H1 (cell line): ENCODE results near the gene CYB5B. TPM values are rescaled to one million over a fixed set of nuclear protein-coding genes. Genes with fewer than 3 reads are reported as not detected.

Source experiments
- ATF2 ChIP-seq: IDR thresholded peaks from 2 replicates; pipeline ENCODE4 v1.6.1; 2012; ENCODE audit warnings: low read length, inconsistent platforms
- CHD7 ChIP-seq: fragments of 300-600 bp; sonication (generic); IDR thresholded peaks from 2 replicates; pipeline ENCODE4 v1.7.1; 2012; ENCODE audit warnings: low read length, moderate library complexity, mild to moderate bottlenecking, inconsistent platforms; ENCODE audit not compliant: insufficient replicate concordance
- CTBP2 ChIP-seq: IDR thresholded peaks from 2 replicates; pipeline ENCODE4 v1.7.0; 2011; ENCODE audit warnings: borderline replicate concordance, mild to moderate bottlenecking, moderate library complexity, mixed read lengths, low read length; ENCODE audit not compliant: insufficient read depth, insufficient read length
- HDAC2 ChIP-seq, 2 experiments: fragments of 300-600 bp in 1 of 2; sonication (generic) in 1 of 2; IDR thresholded peaks; 2 replicates each; pipeline ENCODE4 v1.6.1; 2011 to 2012; ENCODE audit warnings: low read depth in 2 of 2, low read length in 2 of 2, mild to moderate bottlenecking in 2 of 2, moderate library complexity in 2 of 2, borderline replicate concordance in 1 of 2, inconsistent platforms in 1 of 2
- JUND ChIP-seq: IDR thresholded peaks from 2 replicates; pipeline ENCODE4 v1.6.1; 2011; ENCODE audit warnings: mild to moderate bottlenecking, improper control_type of control experiment, low read length
- KDM4A ChIP-seq: IDR thresholded peaks from one replicate; pipeline ENCODE4 v1.7.1; 2012; ENCODE audit warnings: low read depth, mild to moderate bottlenecking, moderate library complexity, low read length, inconsistent platforms; ENCODE audit not compliant: severe bottlenecking
- POLR2AphosphoS5 ChIP-seq: IDR thresholded peaks from 2 replicates; pipeline ENCODE4 v1.6.1; 2011; ENCODE audit warnings: low read depth, low read length
- RBBP5 ChIP-seq: IDR thresholded peaks from 2 replicates; pipeline ENCODE4 v1.7.1; 2012; ENCODE audit warnings: low read depth, mild to moderate bottlenecking, inconsistent platforms, low read length, moderate library complexity, borderline replicate concordance
- SIN3A ChIP-seq, 2 experiments: IDR thresholded peaks in 1 of 2; conservative IDR thresholded peaks in 1 of 2; 2 replicates each; pipeline ENCODE4 v1.6.1; 2011 to 2012; ENCODE audit warnings: low read length in 2 of 2, improper control_type of control experiment in 1 of 2, low read depth in 1 of 2, mild to moderate bottlenecking in 1 of 2
- polyA plus RNA-seq, 7 experiments: library from polyadenylated mRNA; depleted of rRNA in 3 of 7; stranded (reverse) in 5 of 7; unstranded in 2 of 7; fragments of >200 nt in 5 of 7; fragments of 200-250 nt in 2 of 7; gene quantifications; 1 replicate in 5 of 7; 2 replicates in 1 of 7; 4 replicates in 1 of 7; pipeline versions ENCODE4 v1.2.1 to v1.2.3, GENCODE V29; 2011 to 2013; ENCODE audit warnings: missing spikeins in 2 of 7, mixed read lengths in 2 of 7
- total RNA-seq: library from RNA; stranded (reverse); fragmentation: NEBNext Ultra II Directional; extraction: Animal tissue kit (Norgen Biotek cat#: 25700); gene quantifications from 2 replicates; pipeline ENCODE4 v1.2.1, GENCODE V29; 2021

CYB5B gene
- total and polyA plus RNA-seq, 2 of the 8 experiments (the other 6 are each of a cell fraction or from before 2014, with no cell fraction given), result 108 to 127 TPM

GRCh38 chr16:69466547-69466946 lies 42.1 kb downstream of the CYB5B start (continued):
- TF ChIP-seq CHD7 (no peak), JUND (no peak), ATF2 (no peak), KDM4A (no peak), HDAC2 (IDR thresholded peaks at IDR 0.05; ENCODE audit: borderline replicate concordance in 1 of 2, low read depth in 2 of 2, low read length in 2 of 2) (no peak), SIN3A (conservative IDR thresholded peaks at IDR 0.05 in 1 of 2, IDR thresholded peaks at IDR 0.05 in 1 of 2; ENCODE audit: low read depth in 1 of 2, low read length in 2 of 2) (no peak), POLR2AphosphoS5 (no peak), CTBP2 (no peak), RBBP5 (no peak)
